Natural killer cell (primary cell): ENCODE results near the gene CLBA1. TPM values are rescaled to one million over a fixed set of nuclear protein-coding genes. Genes with fewer than 3 reads are reported as not detected.
"Not testable (repeated sequence)": the region's sequence is repeated elsewhere in the genome, so short reads cannot be mapped to it uniquely, and the experiment has no call there.

Experiments used
- ATAC-seq, 3 donors: fragments of 150-1000 bp in 2 of 3; fragments of 200-7000 bp in 1 of 3; cut with Tn5 transposase; 1 replicate in 1 of 3; 2 replicates in 2 of 3; pipeline ENCODE4 v1.10.0; 2021; ENCODE audit warnings: mild to moderate bottlenecking in 2 of 3, moderate library complexity in 2 of 3
- DNase-seq, 2 donors: peaks; one replicate each; pipeline versions ENCODE4 v3.0.0 to v3.0.0-alpha.2; 2013 to 2021; ENCODE audit warnings: mixed read lengths in 1 of 2
- H3K27ac ChIP-seq: one replicate; pipeline ENCODE4 v1.5.1; 2013; ENCODE audit warnings: mild to moderate bottlenecking, low read length
- H3K27me3 ChIP-seq: one replicate; pipeline ENCODE4 v1.6.1; 2013; ENCODE audit warnings: low read length; ENCODE audit not compliant: control insufficient read depth, insufficient read depth
- H3K36me3 ChIP-seq: one replicate; pipeline ENCODE4 v1.6.1; 2013; ENCODE audit warnings: low read length; ENCODE audit not compliant: control insufficient read depth, insufficient read depth
- H3K4me1 ChIP-seq: one replicate; pipeline ENCODE4 v1.6.1; 2013; ENCODE audit warnings: low read length; ENCODE audit not compliant: control insufficient read depth, insufficient read depth
- H3K4me3 ChIP-seq: one replicate; pipeline ENCODE4 v1.5.1; 2013; ENCODE audit warnings: low read length
- H3K9me3 ChIP-seq: one replicate; pipeline ENCODE4 v1.6.1; 2013; ENCODE audit warnings: low read length; ENCODE audit not compliant: control insufficient read depth, insufficient read depth
- H3K27ac Mint-ChIP-seq, 2 donors: one replicate each; pipeline ENCODE4 v1.8.0; 2022; ENCODE audit warnings: mild to moderate bottlenecking in 2 of 2, mixed read lengths in 2 of 2, moderate library complexity in 1 of 2
- H3K27me3 Mint-ChIP-seq, 2 donors: one replicate each; pipeline ENCODE4 v1.8.0; 2022; ENCODE audit warnings: low read depth in 2 of 2, mixed read lengths in 2 of 2
- H3K36me3 Mint-ChIP-seq: one replicate; pipeline ENCODE4 v1.8.0; 2022; ENCODE audit warnings: mixed read lengths
- H3K4me1 Mint-ChIP-seq, 2 donors: one replicate each; pipeline ENCODE4 v1.8.0; 2022; ENCODE audit warnings: mixed read lengths in 2 of 2
- H3K4me3 Mint-ChIP-seq: one replicate; pipeline ENCODE4 v1.8.0; 2022; ENCODE audit warnings: mild to moderate bottlenecking, moderate library complexity, mixed read lengths
- H3K9me3 Mint-ChIP-seq, 2 donors: one replicate each; pipeline ENCODE4 v1.8.0; 2022; ENCODE audit warnings: mixed read lengths in 2 of 2
- CTCF ChIP-seq: fragments of 200-600 bp; IDR thresholded peaks from one replicate; pipeline ENCODE4 v1.8.0; 2022; ENCODE audit warnings: antibody characterized with exemption
- WGBS: methylation state at CpG from one replicate; pipeline ENCODE4 v1.1.7; 2013; ENCODE audit warnings: missing lambda C conversion rate; ENCODE audit not compliant: insufficient coverage; 5-methylcytosine and 5-hydroxymethylcytosine counted together
- intact Hi-C: fragments of 100-400 bp; cut with micrococcal nuclease; formaldehyde crosslinking; loops from one replicate; pipeline ENCODE4 v1.14.2; 2022
- total RNA-seq, 4 donors: library from RNA; stranded (reverse); fragments of 120-200 nt in 1 of 4; gene quantifications; one replicate each; pipeline versions ENCODE4 v1.2.3 to v1.2.4, GENCODE V29; 2013 to 2022

Gene CLBA1
- total RNA-seq, 3 donors from 2014 or later (not counting 1 experiment from before 2014, with no cell fraction given), result 1.2 to 1.8 (median 1.3) TPM

GRCh38 chr14:105034315-105035039 is 48.9 kb downstream of the CLBA1 start:
- no peaks in the 10 kb centered on the region for H3K27me3 Mint-ChIP-seq
- TF ChIP-seq CTCF, result no peak
- ATAC-seq (peak in 1 of 3 donors; percentile 39), DNase-seq (no peak)
- Histone ChIP-seq H3K4me1 (peaks cover 13% of the 10 kb centered on the region), H3K9me3 (no peaks in the 10 kb centered on the region), H3K36me3 (no peaks in the 10 kb centered on the region), H3K27ac (peak overlapping the region; percentile 81), H3K27me3 (no peaks in the 10 kb centered on the region), H3K4me3 (no peak overlapping the region)
- H3K4me1 Mint-ChIP-seq, result peaks cover 21 to 23% of the 10 kb centered on the region in 2 donors
- no peaks in the 10 kb centered on the region for H3K9me3 Mint-ChIP-seq
- H3K4me3 Mint-ChIP-seq, result peak overlapping the region; percentile 100
- peak overlapping the region; percentile 97 for H3K27ac Mint-ChIP-seq
- H3K36me3 Mint-ChIP-seq, result no peaks in the 10 kb centered on the region
- intact Hi-C loops, result no loop called here
- 82% methylated on average over 17 of the region's 17 CpGs for WGBS

GRCh38 chr14:105035616-105036015 is 50.0 kb downstream of the CLBA1 start:
- DNase-seq, H3K9me3 Mint-ChIP-seq, intact Hi-C loops, ATAC-seq, H3K36me3 ChIP-seq, H3K27me3 Mint-ChIP-seq, H3K9me3 ChIP-seq, H3K27ac Mint-ChIP-seq, H3K27me3 ChIP-seq, H3K4me3 Mint-ChIP-seq, H3K36me3 Mint-ChIP-seq, H3K27ac ChIP-seq, H3K4me3 ChIP-seq: not testable (repeated sequence)
- 100% methylated on average over 1 of the region's 2 CpGs for WGBS
- peaks cover 13% of the 10 kb centered on the region for H3K4me1 ChIP-seq
- peaks cover 21 to 23% of the 10 kb centered on the region in 2 donors for H3K4me1 Mint-ChIP-seq

- H3K4me1 ChIP-seq, result no peaks in the 10 kb centered on the region
- peaks cover 2% of the 10 kb centered on the region in 2 donors for H3K4me1 Mint-ChIP-seq
- no peaks in the 10 kb centered on the region for H3K36me3 ChIP-seq
- no peak overlapping the region for H3K27ac ChIP-seq
- DNase-seq (no peak), ATAC-seq (no peak)
- no peaks in the 10 kb centered on the region for H3K36me3 Mint-ChIP-seq
- 83% methylated on average over 12 of the region's 14 CpGs for WGBS
- no peak for TF ChIP-seq CTCF
- no peaks in the 10 kb centered on the region for H3K27me3 ChIP-seq
- no peak overlapping the region for H3K4me3 Mint-ChIP-seq
- H3K4me3 ChIP-seq, result no peak overlapping the region
- no peak overlapping the region for H3K27ac Mint-ChIP-seq
- no peaks in the 10 kb centered on the region for H3K27me3 Mint-ChIP-seq
- intact Hi-C loops, result no loop called here
- H3K9me3 ChIP-seq, result no peaks in the 10 kb centered on the region
- H3K9me3 Mint-ChIP-seq, result no peaks in the 10 kb centered on the region
These were observed 54.0 kb downstream of the CLBA1 start for GRCh38 chr14:105039458-105040205.
